ENCODE measurements around the gene PDE4B.
"Not testable (repeated sequence)": the region's sequence is repeated elsewhere in the genome, so short reads cannot be mapped to it uniquely, and the experiment has no call there.

PDE4B gene

GRCh38 chr1:66055092-66055491 is 262.4 kb downstream of the PDE4B start:
- DNase-seq (ENCODE audit: low read depth) = no peak

GRCh38 chr1:66057448-66057847 is 264.8 kb downstream of the PDE4B start:
- not testable (repeated sequence) for DNase-seq (ENCODE audit: low read depth)

- no peak for DNase-seq (ENCODE audit: low read depth)
Observed at GRCh38 chr1:66058558-66058957, 265.9 kb downstream of the PDE4B start.

- not testable (repeated sequence) for DNase-seq (ENCODE audit: low read depth)
Observed at GRCh38 chr1:66067219-66067618, 274.5 kb downstream of the PDE4B start.

- no peak for DNase-seq (ENCODE audit: low read depth)
Observed at GRCh38 chr1:66069976-66070876, 277.5 kb downstream of the PDE4B start.

GRCh38 chr1:66073388-66073787 is 280.7 kb downstream of the PDE4B start:
- DNase-seq (ENCODE audit: low read depth) = no peak

- DNase-seq (ENCODE audit: low read depth) = no peak
Observed at GRCh38 chr1:66074147-66074546, 281.5 kb downstream of the PDE4B start.

- DNase-seq (ENCODE audit: low read depth) = no peak
Observed at GRCh38 chr1:66078412-66078811, 285.7 kb downstream of the PDE4B start.

- no peak for DNase-seq (ENCODE audit: low read depth)
Observed at GRCh38 chr1:66083003-66083402, 290.3 kb downstream of the PDE4B start.

GRCh38 chr1:66084442-66084841 is 291.7 kb downstream of the PDE4B start:
- no peak for DNase-seq (ENCODE audit: low read depth)

GRCh38 chr1:66085600-66085999 is 292.9 kb downstream of the PDE4B start:
- DNase-seq (ENCODE audit: low read depth) = no peak

- DNase-seq (ENCODE audit: low read depth) = no peak
Observed at GRCh38 chr1:66088787-66089186, 296.1 kb downstream of the PDE4B start.

- DNase-seq (ENCODE audit: low read depth) = no peak
Observed at GRCh38 chr1:66090859-66091457, 298.3 kb downstream of the PDE4B start.

- DNase-seq (ENCODE audit: low read depth) = no peak
Observed at GRCh38 chr1:66095190-66095589, 302.5 kb downstream of the PDE4B start.

GRCh38 chr1:66100959-66101358 is 308.3 kb downstream of the PDE4B start:
- not testable (repeated sequence) for DNase-seq (ENCODE audit: low read depth)

- not testable (repeated sequence) for DNase-seq (ENCODE audit: low read depth)
Observed at GRCh38 chr1:66104076-66104475, 311.4 kb downstream of the PDE4B start.

- DNase-seq (ENCODE audit: low read depth) = no peak
Observed at GRCh38 chr1:66108624-66109023, 315.9 kb downstream of the PDE4B start.

GRCh38 chr1:66112744-66113400 is 320.2 kb downstream of the PDE4B start:
- no peak for DNase-seq (ENCODE audit: low read depth)

GRCh38 chr1:66119148-66119547 is 326.5 kb downstream of the PDE4B start:
- DNase-seq (ENCODE audit: low read depth) = no peak

GRCh38 chr1:66124670-66125069 is 332.0 kb downstream of the PDE4B start:
- no peak for DNase-seq (ENCODE audit: low read depth)

- DNase-seq (ENCODE audit: low read depth) = not testable (repeated sequence)
Observed at GRCh38 chr1:66128641-66129040, 335.9 kb downstream of the PDE4B start.

- no peak for DNase-seq (ENCODE audit: low read depth)
Observed at GRCh38 chr1:66132324-66132723, 339.6 kb downstream of the PDE4B start.

- no peak for DNase-seq (ENCODE audit: low read depth)
Observed at GRCh38 chr1:66134004-66134403, 341.3 kb downstream of the PDE4B start.

Data from CMK (cell line).